ENCODE measurements around the gene COL23A1.

The COL23A1 gene

GRCh38 chr5:178434016-178434761 lies 156.0 kb downstream of the COL23A1 start:
- in situ Hi-C loops (cut with MboI; ENCODE audit: low pct_unique_long_range_greater_than_20kb, low sequenced_read_pairs, unreplicated experiment), result no loop called here
- TF ChIP-seq CTCF (IDR thresholded peaks at IDR 0.05; ENCODE audit: extremely low read depth, insufficient read depth, missing control alignments), result no peak
- DNase-seq (ENCODE audit: low spot score), result no peak

GRCh38 chr5:178433273-178433775 lies 156.9 kb downstream of the COL23A1 start:
- no peak for DNase-seq (ENCODE audit: low spot score)
- in situ Hi-C loops (cut with MboI; ENCODE audit: low pct_unique_long_range_greater_than_20kb, low sequenced_read_pairs, unreplicated experiment), result no loop called here
- no peak for TF ChIP-seq CTCF (IDR thresholded peaks at IDR 0.05; ENCODE audit: extremely low read depth, insufficient read depth, missing control alignments)

GRCh38 chr5:178432421-178433272 lies 157.5 kb downstream of the COL23A1 start:
- in situ Hi-C loops (cut with MboI; ENCODE audit: low pct_unique_long_range_greater_than_20kb, low sequenced_read_pairs, unreplicated experiment), result no loop called here
- no peak for TF ChIP-seq CTCF (IDR thresholded peaks at IDR 0.05; ENCODE audit: extremely low read depth, insufficient read depth, missing control alignments)
- no peak for DNase-seq (ENCODE audit: low spot score)

GRCh38 chr5:178431782-178432165 lies 158.4 kb downstream of the COL23A1 start:
- in situ Hi-C loops (cut with MboI; ENCODE audit: low pct_unique_long_range_greater_than_20kb, low sequenced_read_pairs, unreplicated experiment), result no loop called here
- TF ChIP-seq CTCF (IDR thresholded peaks at IDR 0.05; ENCODE audit: extremely low read depth, insufficient read depth, missing control alignments), result no peak
- no peak for DNase-seq (ENCODE audit: low spot score)

GRCh38 chr5:178431063-178431781 lies 159.0 kb downstream of the COL23A1 start:
- in situ Hi-C loops (cut with MboI; ENCODE audit: low pct_unique_long_range_greater_than_20kb, low sequenced_read_pairs, unreplicated experiment), result no loop called here
- no peak for DNase-seq (ENCODE audit: low spot score)
- no peak for TF ChIP-seq CTCF (IDR thresholded peaks at IDR 0.05; ENCODE audit: extremely low read depth, insufficient read depth, missing control alignments)

Measured in GM13977 (cell line).